ENCODE measurements around the gene SMIM35. TPM values are rescaled to one million over a fixed set of nuclear protein-coding genes. Genes with fewer than 3 reads are reported as not detected.

Gene SMIM35
- total and polyA plus RNA-seq, 2 donors = 0.05 to 0.09 TPM

Other genes starting within 250 kb of the SMIM35 start
- 25.7 TPM for gene FXYD6, start 210.3 kb downstream of the SMIM35 start, total RNA-seq
- gene FXYD6, start 210.3 kb downstream of the SMIM35 start, polyA plus RNA-seq = 24.1 TPM
- 1.5 TPM for gene TMPRSS13, start 157.6 kb downstream of the SMIM35 start, total RNA-seq
- 3.5 TPM for gene TMPRSS13, start 157.6 kb downstream of the SMIM35 start, polyA plus RNA-seq
- 22.7 TPM for gene IL10RA, start 100.6 kb downstream of the SMIM35 start, total RNA-seq
- gene IL10RA, start 100.6 kb downstream of the SMIM35 start, polyA plus RNA-seq = 24.2 TPM
- gene TMPRSS4, start 9.9 kb downstream of the SMIM35 start, total RNA-seq = 2.5 TPM
- gene TMPRSS4, start 9.9 kb downstream of the SMIM35 start, polyA plus RNA-seq = 7.4 TPM
- gene SCN4B, start 65.9 kb upstream of the SMIM35 start, total RNA-seq = 2.1 TPM
- 1.3 TPM for gene SCN4B, start 65.9 kb upstream of the SMIM35 start, polyA plus RNA-seq
- 1.6 TPM for gene SCN2B, start 89.7 kb upstream of the SMIM35 start, total RNA-seq
- gene SCN2B, start 89.7 kb upstream of the SMIM35 start, polyA plus RNA-seq = 0.73 TPM
- 58.8 TPM for gene JAML, start 138.0 kb upstream of the SMIM35 start, total RNA-seq
- gene JAML, start 138.0 kb upstream of the SMIM35 start, polyA plus RNA-seq = 39.7 TPM
- gene MPZL3, start 165.4 kb upstream of the SMIM35 start, total RNA-seq = 3.9 TPM
- gene MPZL3, start 165.4 kb upstream of the SMIM35 start, polyA plus RNA-seq = 7.0 TPM
- 18.1 TPM for gene MPZL2, start 177.3 kb upstream of the SMIM35 start, total RNA-seq
- gene MPZL2, start 177.3 kb upstream of the SMIM35 start, polyA plus RNA-seq = 47.7 TPM
- gene CD3E, start 217.8 kb upstream of the SMIM35 start, total RNA-seq = 203 TPM
- gene CD3E, start 217.8 kb upstream of the SMIM35 start, polyA plus RNA-seq = 328 TPM